K562 treated with DMSO at 1 percent for 12 hours (cell line): Measurements from ENCODE around the gene OR4X1. TPM values are rescaled to one million over a fixed set of nuclear protein-coding genes. Genes with fewer than 3 reads are reported as not detected.

Experiments
- total RNA-seq: library from RNA; unstranded; fragments of 300-600 nt; gene quantifications from 2 replicates; pipeline ENCODE4 v1.2.3, GENCODE V29; 2022; ENCODE audit not compliant: insufficient read depth

Gene OR4X1
- not detected in 2 replicates for total RNA-seq

GRCh38 chr11:48263423-48263911, at the start of gene OR4X1:
TSS of gene OR4X1 (plus strand) at chr11:48263861. CDS start at chr11:48263861, 0 bp downstream.

GRCh38 chr11:48216510-48216909, 47.2 kb upstream of the OR4X1 start, which contains the start of gene OR4B1:
TSS of gene OR4B1 (plus strand) at chr11:48216810. CDS start at chr11:48216810, 0 bp downstream.

GRCh38 chr11:48244804-48245203, 18.9 kb upstream of the OR4X1 start, which contains the start of gene OR4X2:
TSS of gene OR4X2 (plus strand) at chr11:48245104. CDS start at chr11:48245104, 0 bp downstream.

GRCh38 chr11:48305923-48306322, 42.3 kb downstream of the OR4X1 start, which contains the start of gene OR4S1:
TSS of gene OR4S1 (plus strand) at chr11:48306223. CDS start at chr11:48306223, 0 bp downstream.

Other genes with a start within 250 kb of the OR4X1 start
- gene OR4B1, start 47.1 kb upstream of the OR4X1 start, total RNA-seq: not detected in 2 replicates
- gene OR4X2, start 18.8 kb upstream of the OR4X1 start, total RNA-seq: not detected in 2 replicates
- gene OR4S1, start 42.4 kb downstream of the OR4X1 start, total RNA-seq: not detected in 2 replicates
- gene OR4C3, start 61.1 kb downstream of the OR4X1 start, total RNA-seq: not detected in 2 replicates
- gene OR4C5, start 102.6 kb downstream of the OR4X1 start, total RNA-seq: not detected in 2 replicates
- gene OR4A47, start 224.9 kb downstream of the OR4X1 start, total RNA-seq: not detected in 2 replicates